ENCODE data around the gene GATA5.

The GATA5 gene

GRCh38 chr20:62505337-62506045, 29.7 kb upstream of the GATA5 start:
- no CpG with 5 or more reads among the region's 24 CpGs for WGBS, 2 donors (ENCODE audit: extremely low coverage in 2 of 2, insufficient read length in 2 of 2, insufficient replicate concordance in 1 of 2)
- peaks cover 0 to 6% of the 10 kb centered on the region in 2 donors for H3K4me1 ChIP-seq (ENCODE audit: control insufficient read depth in 2 of 2, insufficient read depth in 1 of 2, low read depth in 1 of 2, low read length in 2 of 2)

GRCh38 chr20:62504323-62504722, 28.5 kb upstream of the GATA5 start:
- H2BK5ac ChIP-seq (ENCODE audit: low read length) = no peak overlapping the region
- WGBS, 2 donors (ENCODE audit: extremely low coverage in 2 of 2, insufficient read length in 2 of 2, insufficient replicate concordance in 1 of 2) = 100% methylated on average over 4 of the region's 4 CpGs
- no peak overlapping the region for H3K4me2 ChIP-seq (ENCODE audit: insufficient read depth, low read length, poor library complexity, severe bottlenecking)

More at GRCh38 chr20:62505337-62506045, 29.7 kb upstream of the GATA5 start:
- H2BK5ac ChIP-seq (ENCODE audit: low read length) = no peak overlapping the region
- peak overlapping the region; percentile 64 for H3K18ac ChIP-seq (ENCODE audit: low read length)
- H2BK15ac ChIP-seq (ENCODE audit: low read length) = peak overlapping the region; percentile 81
- H4K91ac ChIP-seq (ENCODE audit: low read depth, low read length, poor library complexity) = no peak overlapping the region
- H3K36me3 ChIP-seq (replicated peaks in 1 of 2; ENCODE audit: control insufficient read depth in 2 of 2, insufficient read depth in 2 of 2, low read length in 2 of 2) = no peaks in the 10 kb centered on the region
- H2BK12ac ChIP-seq (ENCODE audit: low read length) = peak overlapping the region; percentile 96
- H2BK120ac ChIP-seq (ENCODE audit: low read depth, low read length) = peak overlapping the region; percentile 87
- H3K4me3 ChIP-seq (ENCODE audit: low read length in 2 of 2) = no peak overlapping the region
- H4K8ac ChIP-seq (ENCODE audit: low read depth, low read length) = no peak overlapping the region
- H3K4me2 ChIP-seq (ENCODE audit: insufficient read depth, low read length, poor library complexity, severe bottlenecking) = no peak overlapping the region
- H2AK5ac ChIP-seq (ENCODE audit: low read depth, low read length) = peak overlapping the region; percentile 88
- no peak for DNase-seq (ENCODE audit: low spot score)
- H2AFZ ChIP-seq (ENCODE audit: low read length) = no peak overlapping the region
- peaks cover 0 to 2% (median 0%) of the 10 kb centered on the region in 3 experiments for H3K27me3 ChIP-seq (ENCODE audit: control insufficient read depth in 3 of 3, insufficient read depth in 3 of 3, low read depth in 1 of 3, low read length in 3 of 3)
- no peak overlapping the region for H3K9ac ChIP-seq (ENCODE audit: low read depth, low read length, poor library complexity)
- H3K23ac ChIP-seq (ENCODE audit: low read depth, low read length, poor library complexity) = no peak overlapping the region
- peak overlapping the region; percentile 84 for H3K14ac ChIP-seq (ENCODE audit: low read length)
- H3K27ac ChIP-seq (replicated peaks; ENCODE audit: low read length) = no peak overlapping the region
- peaks cover 6% of the 10 kb centered on the region for H3K79me1 ChIP-seq (ENCODE audit: low read depth, low read length)
- no peak overlapping the region for H3K4ac ChIP-seq (ENCODE audit: low read length)
- peaks cover 0 to 4% of the 10 kb centered on the region in 2 donors for H3K9me3 ChIP-seq (replicated peaks in 1 of 2; ENCODE audit: control insufficient read depth in 2 of 2, insufficient read depth in 1 of 2, low read depth in 1 of 2, low read length in 2 of 2)

GRCh38 chr20:62503401-62504178, 27.8 kb upstream of the GATA5 start:
- Histone ChIP-seq H3K23ac (ENCODE audit: low read depth, low read length, poor library complexity) (peak overlapping the region; percentile 89), H2AFZ (ENCODE audit: low read length) (no peak overlapping the region), H2BK120ac (ENCODE audit: low read depth, low read length) (no peak overlapping the region), H2BK5ac (ENCODE audit: low read length) (no peak overlapping the region), H3K27me3 (ENCODE audit: control insufficient read depth in 3 of 3, insufficient read depth in 3 of 3, low read depth in 1 of 3, low read length in 3 of 3) (peaks cover 0 to 5% (median 3%) of the 10 kb centered on the region in 3 experiments), H4K8ac (ENCODE audit: low read depth, low read length) (no peak overlapping the region), H2BK15ac (ENCODE audit: low read length) (peak overlapping the region; percentile 78), H3K4me3 (ENCODE audit: low read length in 2 of 2) (no peak overlapping the region), H2BK12ac (ENCODE audit: low read length) (peak overlapping the region; percentile 49), H2AK5ac (ENCODE audit: low read depth, low read length) (peak overlapping the region; percentile 89), H4K91ac (ENCODE audit: low read depth, low read length, poor library complexity) (no peak overlapping the region), H3K9me3 (replicated peaks in 1 of 2; ENCODE audit: control insufficient read depth in 2 of 2, insufficient read depth in 1 of 2, low read depth in 1 of 2, low read length in 2 of 2) (peaks cover 0 to 5% of the 10 kb centered on the region in 2 donors), H3K27ac (replicated peaks; ENCODE audit: low read length) (no peak overlapping the region), H3K36me3 (replicated peaks in 1 of 2; ENCODE audit: control insufficient read depth in 2 of 2, insufficient read depth in 2 of 2, low read length in 2 of 2) (no peaks in the 10 kb centered on the region), H3K4me1 (ENCODE audit: control insufficient read depth in 2 of 2, insufficient read depth in 1 of 2, low read depth in 1 of 2, low read length in 2 of 2) (peaks cover 0 to 11% of the 10 kb centered on the region in 2 donors), H3K4ac (ENCODE audit: low read length) (no peak overlapping the region), H3K9ac (ENCODE audit: low read depth, low read length, poor library complexity) (no peak overlapping the region), H3K79me1 (ENCODE audit: low read depth, low read length) (peaks cover 6% of the 10 kb centered on the region), H3K18ac (ENCODE audit: low read length) (peak overlapping the region; percentile 4), H3K4me2 (ENCODE audit: insufficient read depth, low read length, poor library complexity, severe bottlenecking) (no peak overlapping the region), H3K14ac (ENCODE audit: low read length) (peak overlapping the region; percentile 71)
- no peak for DNase-seq (ENCODE audit: low spot score)
- no CpG with 5 or more reads among the region's 18 CpGs for WGBS, 2 donors (ENCODE audit: extremely low coverage in 2 of 2, insufficient read length in 2 of 2, insufficient replicate concordance in 1 of 2)

More at GRCh38 chr20:62504323-62504722, 28.5 kb upstream of the GATA5 start:
- Histone ChIP-seq H3K9ac (ENCODE audit: low read depth, low read length, poor library complexity) (no peak overlapping the region), H3K4me3 (ENCODE audit: low read length in 2 of 2) (no peak overlapping the region), H3K23ac (ENCODE audit: low read depth, low read length, poor library complexity) (no peak overlapping the region), H2AFZ (ENCODE audit: low read length) (no peak overlapping the region), H3K36me3 (replicated peaks in 1 of 2; ENCODE audit: control insufficient read depth in 2 of 2, insufficient read depth in 2 of 2, low read length in 2 of 2) (no peaks in the 10 kb centered on the region), H3K14ac (ENCODE audit: low read length) (no peak overlapping the region), H2BK120ac (ENCODE audit: low read depth, low read length) (no peak overlapping the region), H3K79me1 (ENCODE audit: low read depth, low read length) (peaks cover 6% of the 10 kb centered on the region), H4K8ac (ENCODE audit: low read depth, low read length) (no peak overlapping the region), H3K4me1 (ENCODE audit: control insufficient read depth in 2 of 2, insufficient read depth in 1 of 2, low read depth in 1 of 2, low read length in 2 of 2) (peaks cover 0 to 11% of the 10 kb centered on the region in 2 donors), H3K9me3 (replicated peaks in 1 of 2; ENCODE audit: control insufficient read depth in 2 of 2, insufficient read depth in 1 of 2, low read depth in 1 of 2, low read length in 2 of 2) (peaks cover 0 to 5% of the 10 kb centered on the region in 2 donors), H3K18ac (ENCODE audit: low read length) (no peak overlapping the region), H3K27me3 (ENCODE audit: control insufficient read depth in 3 of 3, insufficient read depth in 3 of 3, low read depth in 1 of 3, low read length in 3 of 3) (peaks cover 0 to 4% (median 3%) of the 10 kb centered on the region in 3 experiments), H2AK5ac (ENCODE audit: low read depth, low read length) (no peak overlapping the region), H2BK12ac (ENCODE audit: low read length) (no peak overlapping the region), H3K27ac (replicated peaks; ENCODE audit: low read length) (no peak overlapping the region), H4K91ac (ENCODE audit: low read depth, low read length, poor library complexity) (no peak overlapping the region), H3K4ac (ENCODE audit: low read length) (no peak overlapping the region), H2BK15ac (ENCODE audit: low read length) (no peak overlapping the region)
- no peak for DNase-seq (ENCODE audit: low spot score)
